ENCODE results near the gene PEAK1. TPM values are rescaled to one million over a fixed set of nuclear protein-coding genes. Genes with fewer than 3 reads are reported as not detected.

Gene PEAK1
- total RNA-seq, 1 experiment from 2014 or later, result 36.7 TPM

DNA sequence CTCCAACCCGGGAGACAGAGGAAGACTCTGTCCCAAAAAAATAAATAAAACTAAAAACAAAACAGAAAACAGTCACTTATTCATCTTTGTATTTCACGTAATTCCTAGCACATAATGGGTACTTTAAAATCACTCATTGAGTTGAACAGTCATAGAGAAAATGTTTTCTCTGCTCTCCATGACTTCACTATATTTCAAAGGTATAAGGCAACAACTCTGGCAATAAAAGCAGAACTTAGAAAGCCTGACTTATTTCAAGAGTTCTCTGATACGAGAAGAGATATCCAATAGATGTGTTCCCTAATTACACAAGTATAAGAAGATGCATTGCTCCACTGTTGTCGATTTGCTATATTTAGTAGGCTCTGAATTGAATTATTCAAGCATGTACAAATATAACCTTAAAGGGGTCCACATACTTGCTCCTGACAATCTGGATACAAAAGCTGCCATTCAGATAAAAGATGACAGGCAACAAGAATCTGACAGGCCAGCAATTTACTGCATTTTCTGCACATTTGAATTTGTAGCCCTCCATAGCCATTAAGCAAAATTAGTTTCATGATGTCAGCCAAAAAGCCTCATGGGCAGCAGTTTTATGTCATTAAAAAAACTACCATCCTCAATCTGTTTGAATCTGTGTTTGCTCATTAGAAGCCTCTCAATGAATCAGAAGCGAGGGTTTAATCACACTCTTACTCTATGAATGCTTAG lies 47.9 kb downstream of the PEAK1 start:
- ChIA-PET POLR2A (ENCODE audit: low non-redundant PET) (interaction anchor here (0.6 kb wide), 1 partner anchor 22 kb away, joined by 3 read pairs; no protein-coding TSS in a partner anchor), CTCF (no interaction called here)
- Histone ChIP-seq H3K27me3 (replicated peaks; ENCODE audit: insufficient read depth, low read depth, low read length, poor library complexity) (no peaks in the 10 kb centered on the region), H3K4me3 (ENCODE audit: low read depth, low read length, poor library complexity, severe bottlenecking) (no peak overlapping the region), H3K27ac (ENCODE audit: low read depth, low read length, poor library complexity, severe bottlenecking) (no peak overlapping the region), H3K4me1 (ENCODE audit: insufficient read depth, low read length, poor library complexity, severe bottlenecking) (no peaks in the 10 kb centered on the region), H3K36me3 (ENCODE audit: insufficient read depth, low read length, poor library complexity, severe bottlenecking) (no peaks in the 10 kb centered on the region), H3K9me3 (ENCODE audit: low read depth, low read length, poor library complexity, severe bottlenecking) (no peaks in the 10 kb centered on the region)
- DNase-seq (ENCODE audit: low spot score), result no peak
- no peak for TF ChIP-seq EZH2 (IDR thresholded peaks at IDR 0.05; ENCODE audit: borderline replicate concordance, low read depth, low read length, poor library complexity, severe bottlenecking)
- TF ChIP-seq, protein P1, sequence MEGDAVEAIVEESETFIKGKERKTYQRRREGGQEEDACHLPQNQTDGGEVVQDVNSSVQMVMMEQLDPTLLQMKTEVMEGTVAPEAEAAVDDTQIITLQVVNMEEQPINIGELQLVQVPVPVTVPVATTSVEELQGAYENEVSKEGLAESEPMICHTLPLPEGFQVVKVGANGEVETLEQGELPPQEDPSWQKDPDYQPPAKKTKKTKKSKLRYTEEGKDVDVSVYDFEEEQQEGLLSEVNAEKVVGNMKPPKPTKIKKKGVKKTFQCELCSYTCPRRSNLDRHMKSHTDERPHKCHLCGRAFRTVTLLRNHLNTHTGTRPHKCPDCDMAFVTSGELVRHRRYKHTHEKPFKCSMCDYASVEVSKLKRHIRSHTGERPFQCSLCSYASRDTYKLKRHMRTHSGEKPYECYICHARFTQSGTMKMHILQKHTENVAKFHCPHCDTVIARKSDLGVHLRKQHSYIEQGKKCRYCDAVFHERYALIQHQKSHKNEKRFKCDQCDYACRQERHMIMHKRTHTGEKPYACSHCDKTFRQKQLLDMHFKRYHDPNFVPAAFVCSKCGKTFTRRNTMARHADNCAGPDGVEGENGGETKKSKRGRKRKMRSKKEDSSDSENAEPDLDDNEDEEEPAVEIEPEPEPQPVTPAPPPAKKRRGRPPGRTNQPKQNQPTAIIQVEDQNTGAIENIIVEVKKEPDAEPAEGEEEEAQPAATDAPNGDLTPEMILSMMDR (conservative IDR thresholded peaks at IDR 0.05; ENCODE audit: low read depth, low read length), result no peak
- BruUV-seq (replicated peaks), result no TSS peak
- intact Hi-C loops (cut with micrococcal nuclease; ENCODE audit: unreplicated experiment), result no loop called here

DNA sequence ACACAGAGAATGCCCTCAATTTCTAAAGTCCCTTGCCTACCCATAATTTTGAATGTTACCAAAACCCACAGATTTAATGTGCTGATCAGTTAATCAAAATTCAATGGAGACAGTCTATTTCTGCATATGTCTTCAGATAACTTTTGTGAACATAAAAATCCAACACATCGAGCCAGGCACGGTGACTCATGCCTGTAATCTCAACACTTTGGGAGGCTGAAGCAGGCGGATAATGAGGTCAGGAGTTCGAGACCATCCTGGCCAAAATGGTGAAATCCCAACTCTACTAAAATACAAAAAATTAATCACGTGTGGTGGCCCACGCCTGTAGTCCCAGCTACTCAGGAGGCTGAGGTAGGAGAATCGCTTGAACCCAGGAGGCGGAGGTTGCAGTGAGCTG lies 49.3 kb downstream of the PEAK1 start:
- Histone ChIP-seq H3K9me3 (ENCODE audit: low read depth, low read length, poor library complexity, severe bottlenecking) (no peaks in the 10 kb centered on the region), H3K27ac (ENCODE audit: low read depth, low read length, poor library complexity, severe bottlenecking) (no peak overlapping the region), H3K27me3 (replicated peaks; ENCODE audit: insufficient read depth, low read depth, low read length, poor library complexity) (no peaks in the 10 kb centered on the region), H3K36me3 (ENCODE audit: insufficient read depth, low read length, poor library complexity, severe bottlenecking) (no peaks in the 10 kb centered on the region), H3K4me3 (ENCODE audit: low read depth, low read length, poor library complexity, severe bottlenecking) (no peak overlapping the region), H3K4me1 (ENCODE audit: insufficient read depth, low read length, poor library complexity, severe bottlenecking) (no peaks in the 10 kb centered on the region)
- BruUV-seq (replicated peaks), result no TSS peak
- DNase-seq (ENCODE audit: low spot score), result no peak
- CTCF ChIA-PET, result no interaction called here
- TF ChIP-seq, protein P1 (conservative IDR thresholded peaks at IDR 0.05; ENCODE audit: low read depth, low read length), result no peak
- no peak for TF ChIP-seq EZH2 (IDR thresholded peaks at IDR 0.05; ENCODE audit: borderline replicate concordance, low read depth, low read length, poor library complexity, severe bottlenecking)
- POLR2A ChIA-PET (ENCODE audit: low non-redundant PET), result interaction anchor here (0.7 kb wide), 1 partner anchor 126 kb away, joined by 7 read pairs; no protein-coding TSS in a partner anchor
- intact Hi-C loops (cut with micrococcal nuclease; ENCODE audit: unreplicated experiment), result no loop called here

DNA sequence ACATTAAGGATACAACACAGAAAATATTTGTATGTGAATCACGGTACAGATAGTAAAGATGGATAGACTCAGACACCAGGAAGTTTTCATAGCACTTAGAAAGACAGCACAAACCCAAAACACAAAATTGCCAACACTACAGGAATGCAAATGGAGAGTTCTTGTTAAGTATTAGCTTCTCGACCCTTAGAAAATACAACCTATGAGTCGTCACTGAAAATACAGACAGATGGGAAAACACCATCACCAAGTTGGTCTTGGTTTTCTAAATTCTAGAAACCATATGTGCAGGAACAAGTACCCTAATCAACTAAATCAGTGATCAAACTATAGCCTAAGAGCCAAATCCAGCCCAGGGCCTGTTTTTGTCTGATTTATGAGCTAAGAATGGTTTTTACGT lies 50.7 kb downstream of the PEAK1 start:
- TF ChIP-seq EZH2 (IDR thresholded peaks at IDR 0.05; ENCODE audit: borderline replicate concordance, low read depth, low read length, poor library complexity, severe bottlenecking), result no peak
- TF ChIP-seq, protein P1 (conservative IDR thresholded peaks at IDR 0.05; ENCODE audit: low read depth, low read length), result no peak
- intact Hi-C loops (cut with micrococcal nuclease; ENCODE audit: unreplicated experiment), result no loop called here
- no peaks in the 10 kb centered on the region for H3K27me3 ChIP-seq (replicated peaks; ENCODE audit: insufficient read depth, low read depth, low read length, poor library complexity)
- H3K9me3 ChIP-seq (ENCODE audit: low read depth, low read length, poor library complexity, severe bottlenecking), result no peaks in the 10 kb centered on the region
- ChIA-PET POLR2A (ENCODE audit: low non-redundant PET) (no interaction called here), CTCF (no interaction called here)
- H3K4me1 ChIP-seq (ENCODE audit: insufficient read depth, low read length, poor library complexity, severe bottlenecking), result no peaks in the 10 kb centered on the region
- no peak overlapping the region for H3K27ac ChIP-seq (ENCODE audit: low read depth, low read length, poor library complexity, severe bottlenecking)
- no peaks in the 10 kb centered on the region for H3K36me3 ChIP-seq (ENCODE audit: insufficient read depth, low read length, poor library complexity, severe bottlenecking)
- BruUV-seq (replicated peaks), result no TSS peak
- no peak for DNase-seq (ENCODE audit: low spot score)
- no peak overlapping the region for H3K4me3 ChIP-seq (ENCODE audit: low read depth, low read length, poor library complexity, severe bottlenecking)
